HL-60 (cell line): ENCODE measurements around the gene WASL.

Experiments used
- GABPA ChIP-seq: IDR thresholded peaks from 2 replicates; pipeline ENCODE4 v1.6.1; 2012; ENCODE audit warnings: low read depth
- TF ChIP-seq, protein P1 (sequence below): IDR thresholded peaks from one replicate; pipeline ENCODE4 v1.5.1; 2011; ENCODE audit warnings: low read length, control low read depth, inconsistent platforms; ENCODE audit not compliant: insufficient read depth

DNA sequence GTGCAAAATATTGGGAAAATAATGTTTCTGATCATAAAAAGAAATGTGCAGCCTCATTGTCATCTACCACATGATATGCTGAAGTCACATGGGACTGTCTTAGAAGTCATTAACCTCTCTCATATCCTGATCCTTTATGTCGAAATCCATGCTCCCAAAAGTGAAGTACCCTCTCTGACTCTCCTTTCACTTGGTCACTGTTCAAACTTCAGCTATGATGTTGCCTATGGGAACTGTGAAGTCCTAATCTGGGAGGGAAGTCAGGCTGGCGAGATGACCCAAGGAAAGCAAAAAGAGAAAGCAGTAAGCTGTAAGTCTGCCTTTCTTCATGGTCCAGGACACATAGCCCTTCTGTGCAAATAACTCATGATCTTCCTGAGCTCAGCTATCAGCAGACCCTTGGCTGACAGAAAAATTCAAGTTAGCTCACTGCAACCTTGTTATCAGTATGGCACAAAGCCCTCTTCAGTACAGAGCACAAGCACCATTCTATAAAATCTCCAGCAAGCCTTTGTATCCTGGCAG lies 29.5 kb downstream of the WASL start:
- no peak for TF ChIP-seq GABPA
- TF ChIP-seq, protein P1, sequence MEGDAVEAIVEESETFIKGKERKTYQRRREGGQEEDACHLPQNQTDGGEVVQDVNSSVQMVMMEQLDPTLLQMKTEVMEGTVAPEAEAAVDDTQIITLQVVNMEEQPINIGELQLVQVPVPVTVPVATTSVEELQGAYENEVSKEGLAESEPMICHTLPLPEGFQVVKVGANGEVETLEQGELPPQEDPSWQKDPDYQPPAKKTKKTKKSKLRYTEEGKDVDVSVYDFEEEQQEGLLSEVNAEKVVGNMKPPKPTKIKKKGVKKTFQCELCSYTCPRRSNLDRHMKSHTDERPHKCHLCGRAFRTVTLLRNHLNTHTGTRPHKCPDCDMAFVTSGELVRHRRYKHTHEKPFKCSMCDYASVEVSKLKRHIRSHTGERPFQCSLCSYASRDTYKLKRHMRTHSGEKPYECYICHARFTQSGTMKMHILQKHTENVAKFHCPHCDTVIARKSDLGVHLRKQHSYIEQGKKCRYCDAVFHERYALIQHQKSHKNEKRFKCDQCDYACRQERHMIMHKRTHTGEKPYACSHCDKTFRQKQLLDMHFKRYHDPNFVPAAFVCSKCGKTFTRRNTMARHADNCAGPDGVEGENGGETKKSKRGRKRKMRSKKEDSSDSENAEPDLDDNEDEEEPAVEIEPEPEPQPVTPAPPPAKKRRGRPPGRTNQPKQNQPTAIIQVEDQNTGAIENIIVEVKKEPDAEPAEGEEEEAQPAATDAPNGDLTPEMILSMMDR = no peak
